NK-92 treated with Interleukin-12 subunit alpha and Interleukin-12 subunit beta, amount 100 ng/mL, for 24 hours (cell line): Measurements from ENCODE around the gene HEPHL1.

Experiments
- DNase-seq: peaks from one replicate; lab custom pipeline; 2025; lab: John Stamatoyannopoulos, UW

Gene HEPHL1

GRCh38 chr11:94025690-94026394, 4.7 kb downstream of the HEPHL1 start:
- no peak for DNase-seq

DNA sequence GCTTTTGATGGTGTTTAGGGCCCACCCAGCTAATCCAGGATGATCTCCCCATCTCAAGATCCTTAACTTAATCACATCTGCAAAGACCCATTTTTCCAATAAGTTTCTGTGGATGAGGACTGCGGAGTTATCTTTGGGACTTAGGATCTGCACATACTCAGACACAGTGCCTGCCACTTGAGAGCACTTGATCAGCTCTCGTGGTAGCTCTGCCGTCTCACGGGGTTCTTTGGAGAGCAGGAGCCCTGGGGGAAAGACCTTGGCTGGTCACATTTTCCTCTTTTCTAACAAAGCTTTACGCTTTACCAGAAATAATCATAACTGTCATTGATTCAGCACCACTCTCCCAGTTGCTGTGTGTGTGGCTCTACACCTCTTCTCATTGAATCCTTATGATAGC, 6.1 kb downstream of the HEPHL1 start:
- no peak for DNase-seq

GRCh38 chr11:94028436-94028835, 7.3 kb downstream of the HEPHL1 start:
- DNase-seq: no peak

DNA sequence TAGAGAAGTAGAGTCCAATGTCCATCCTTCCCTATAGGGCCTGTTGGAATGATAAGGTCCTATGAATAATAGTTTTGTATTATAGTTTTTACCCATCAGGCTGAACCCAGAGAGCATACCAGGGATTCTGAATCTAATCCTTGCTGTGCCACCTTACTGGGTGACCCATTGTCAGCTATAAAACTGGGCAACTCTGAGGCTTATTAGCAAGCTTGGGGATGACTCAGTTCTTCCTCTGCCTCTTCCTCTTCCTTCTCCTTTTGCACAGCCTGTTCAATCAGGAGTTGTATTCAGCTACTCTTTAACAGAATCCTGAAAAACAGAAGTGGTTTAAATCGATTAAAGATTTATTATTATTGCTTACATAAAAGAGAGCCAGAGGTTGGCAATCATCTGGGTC, 8.9 kb downstream of the HEPHL1 start:
- DNase-seq: no peak

DNA sequence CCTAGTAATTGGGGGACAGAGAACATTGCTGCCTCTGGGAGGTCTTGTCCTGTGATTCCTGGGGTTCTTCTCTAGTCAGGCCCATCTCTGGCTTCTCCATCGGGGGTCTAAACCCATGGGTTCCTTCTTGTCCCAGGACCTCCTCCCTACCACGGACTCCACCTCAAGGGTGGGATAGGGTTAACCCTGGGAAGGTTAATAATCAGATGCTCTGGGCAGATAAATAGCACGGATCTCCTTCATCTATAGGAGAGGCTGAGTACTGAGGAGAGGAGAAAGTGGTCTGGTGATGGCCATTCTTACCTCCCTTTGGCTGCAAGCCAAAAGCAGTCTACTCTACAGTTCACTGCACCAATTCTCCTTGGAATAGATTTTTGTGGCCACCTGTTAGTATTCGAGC, 10.5 kb downstream of the HEPHL1 start:
- no peak for DNase-seq

DNA sequence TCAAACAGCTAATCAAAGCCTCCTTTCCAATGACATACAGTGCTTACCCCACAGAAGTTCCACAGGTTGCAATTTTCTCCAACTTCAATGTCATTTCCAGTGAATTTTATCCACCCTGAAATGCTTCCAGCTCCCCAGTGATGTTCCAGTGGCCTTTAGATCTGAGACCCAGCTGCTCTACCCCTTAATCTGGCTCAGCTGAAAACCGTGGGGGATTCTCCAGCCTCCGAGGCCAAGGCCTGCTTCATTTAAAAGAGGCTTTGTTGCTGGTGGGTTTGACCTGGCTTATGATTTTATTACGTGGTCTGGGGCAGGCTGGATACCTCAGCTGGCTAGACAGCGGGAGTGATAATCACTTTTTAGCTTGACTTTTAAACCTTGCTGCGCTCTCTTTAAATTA, 10.9 kb downstream of the HEPHL1 start:
- DNase-seq: no peak

DNA sequence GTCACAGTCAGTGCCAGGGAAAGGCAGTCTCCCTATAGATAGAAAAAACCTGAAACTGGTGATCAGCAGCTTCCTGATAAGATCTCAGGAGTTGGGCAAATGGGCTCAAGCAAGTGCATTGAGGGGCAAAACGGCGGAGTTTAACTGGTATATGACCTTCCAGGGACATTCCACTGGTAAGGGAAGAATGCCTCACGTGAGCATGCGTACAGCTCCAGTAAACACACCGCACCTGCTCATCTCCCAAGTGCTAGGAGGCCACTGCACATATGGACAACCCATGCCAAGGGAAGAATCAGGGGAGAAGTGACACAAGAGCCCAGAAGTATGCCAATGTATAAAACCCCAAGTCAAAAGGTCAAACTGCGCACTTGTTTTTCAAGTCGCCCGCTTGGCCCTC, 11.6 kb downstream of the HEPHL1 start:
- DNase-seq: no peak

- no peak for DNase-seq
Measured at GRCh38 chr11:94034207-94034606, 13.1 kb downstream of the HEPHL1 start.

DNA sequence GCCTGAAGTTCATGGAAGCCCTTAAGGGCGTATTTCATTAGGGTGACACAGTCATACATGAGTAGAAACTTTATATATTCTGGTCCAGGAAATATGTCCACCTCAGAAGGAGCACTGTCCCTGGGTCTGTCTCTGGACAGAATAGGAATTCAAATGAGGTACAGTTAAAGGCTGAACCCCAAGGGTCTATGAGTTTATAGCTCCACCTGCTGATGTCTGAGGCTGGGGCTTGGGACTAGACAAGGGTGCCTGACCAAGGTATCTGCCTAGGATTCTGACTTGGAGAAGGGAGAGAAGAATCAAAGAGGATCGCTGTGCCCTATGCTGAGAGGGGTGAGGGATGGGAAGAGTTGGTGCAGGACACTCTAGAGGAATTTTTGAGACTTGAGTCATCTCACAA, 14.9 kb downstream of the HEPHL1 start:
- DNase-seq: no peak

GRCh38 chr11:94043241-94043640, 22.1 kb downstream of the HEPHL1 start:
- DNase-seq: no peak

- DNase-seq: no peak
Measured at GRCh38 chr11:94046796-94047195, 25.6 kb downstream of the HEPHL1 start.

- no peak for DNase-seq
Measured at GRCh38 chr11:94048032-94048709, 27.0 kb downstream of the HEPHL1 start.

DNA sequence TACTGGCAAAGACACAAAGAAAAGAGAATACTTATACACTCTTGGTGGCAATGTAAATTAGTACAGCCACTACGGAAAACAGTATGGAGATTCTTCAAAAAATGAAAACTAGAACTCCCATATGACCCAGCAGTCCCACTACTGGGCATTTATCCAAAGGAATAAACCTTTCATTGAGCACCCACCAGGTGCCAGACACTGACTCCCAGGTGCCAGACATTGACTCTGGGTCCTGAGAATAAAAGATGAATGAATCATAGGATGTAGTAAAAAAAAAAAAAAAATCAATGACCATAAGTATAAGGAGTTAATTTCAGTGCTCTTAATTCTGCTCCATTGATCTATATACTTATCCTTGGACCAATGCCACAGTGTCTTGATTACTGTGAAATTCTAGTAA, 28.2 kb downstream of the HEPHL1 start:
- DNase-seq: no peak

DNA sequence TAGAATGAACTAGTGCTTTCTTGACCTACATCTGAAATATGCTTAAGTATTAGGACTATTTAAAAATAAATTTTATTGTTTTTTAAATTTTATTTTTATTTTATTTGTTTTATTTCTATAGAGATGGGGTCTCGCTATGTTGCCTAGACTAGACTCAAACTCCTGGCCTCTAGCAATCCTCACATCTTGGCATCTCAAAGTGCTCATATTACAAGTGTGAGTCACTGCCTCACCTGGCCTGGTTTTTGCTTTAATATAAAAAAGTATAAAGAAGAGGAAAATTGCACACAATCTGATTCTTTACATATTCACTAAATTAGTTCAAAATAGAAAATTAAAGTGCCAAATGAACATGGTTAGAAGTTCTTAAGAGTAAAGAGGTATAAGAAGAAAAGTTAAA, 37.5 kb downstream of the HEPHL1 start:
- no peak for DNase-seq

DNA sequence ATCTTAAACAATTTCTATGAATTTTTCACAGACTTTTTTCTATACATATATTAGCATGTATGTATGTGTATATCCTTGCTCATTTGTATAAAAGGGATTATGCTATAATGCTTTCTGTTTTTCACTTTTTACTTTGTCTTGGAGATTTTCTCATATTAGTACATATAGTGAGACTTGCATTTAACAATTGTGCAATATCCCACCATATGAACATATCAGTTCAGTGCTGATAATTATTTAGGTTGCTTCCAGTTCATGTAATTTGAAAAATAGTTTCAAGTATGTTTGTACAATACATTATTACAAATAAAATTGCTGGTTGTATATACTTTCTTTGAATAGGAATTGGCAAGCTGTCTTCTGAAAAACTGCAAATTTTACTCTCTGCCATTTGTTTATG, 37.9 kb downstream of the HEPHL1 start:
- DNase-seq: no peak

GRCh38 chr11:94060401-94060800, 39.2 kb downstream of the HEPHL1 start:
- no peak for DNase-seq

DNA sequence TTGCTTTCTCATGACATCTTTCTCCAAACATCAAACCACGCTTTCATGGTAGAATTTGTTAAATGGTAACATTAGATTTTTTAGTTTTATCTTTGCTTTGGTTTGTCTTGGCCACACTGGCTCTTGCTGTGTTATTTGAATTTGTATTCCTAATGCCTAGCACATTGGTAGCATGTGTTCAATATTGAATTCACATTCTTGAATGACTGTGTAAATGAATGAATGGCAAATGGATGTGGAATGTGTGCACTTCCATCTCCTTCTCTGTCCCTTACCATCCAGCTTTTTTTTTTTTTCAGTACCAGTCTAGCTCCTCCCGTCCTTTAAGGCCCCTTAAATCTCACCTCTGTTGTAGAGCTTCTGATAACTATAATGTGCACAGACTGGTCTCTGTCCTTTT, 41.2 kb downstream of the HEPHL1 start:
- no peak for DNase-seq

DNA sequence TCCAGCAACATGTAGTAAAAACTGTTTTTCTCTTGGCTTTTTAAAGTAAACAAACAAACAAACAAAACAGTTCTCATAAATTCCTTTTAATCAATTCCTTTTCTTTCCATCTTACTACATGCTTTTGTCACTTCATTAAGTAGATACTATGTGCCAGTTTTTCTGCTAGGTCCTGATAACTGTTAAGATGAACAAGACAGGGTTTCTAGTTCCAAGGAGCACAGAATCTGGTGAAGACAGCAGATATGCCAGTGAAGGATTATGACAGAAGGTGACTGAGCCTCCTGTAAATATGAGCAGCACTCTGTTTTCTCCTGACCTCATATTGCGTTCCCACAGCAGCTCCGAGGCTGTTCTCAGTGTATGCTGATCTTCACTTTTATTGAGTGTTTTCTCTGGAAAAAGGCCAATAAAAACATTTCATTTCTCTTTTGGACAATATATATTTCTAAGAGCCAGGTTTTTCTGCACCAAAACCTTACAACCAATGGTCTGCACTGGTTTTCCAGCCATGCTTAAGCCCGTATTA, 45.8 kb downstream of the HEPHL1 start:
- no peak for DNase-seq

- DNase-seq: no peak
Measured at GRCh38 chr11:94068764-94069163, 47.6 kb downstream of the HEPHL1 start.

DNA sequence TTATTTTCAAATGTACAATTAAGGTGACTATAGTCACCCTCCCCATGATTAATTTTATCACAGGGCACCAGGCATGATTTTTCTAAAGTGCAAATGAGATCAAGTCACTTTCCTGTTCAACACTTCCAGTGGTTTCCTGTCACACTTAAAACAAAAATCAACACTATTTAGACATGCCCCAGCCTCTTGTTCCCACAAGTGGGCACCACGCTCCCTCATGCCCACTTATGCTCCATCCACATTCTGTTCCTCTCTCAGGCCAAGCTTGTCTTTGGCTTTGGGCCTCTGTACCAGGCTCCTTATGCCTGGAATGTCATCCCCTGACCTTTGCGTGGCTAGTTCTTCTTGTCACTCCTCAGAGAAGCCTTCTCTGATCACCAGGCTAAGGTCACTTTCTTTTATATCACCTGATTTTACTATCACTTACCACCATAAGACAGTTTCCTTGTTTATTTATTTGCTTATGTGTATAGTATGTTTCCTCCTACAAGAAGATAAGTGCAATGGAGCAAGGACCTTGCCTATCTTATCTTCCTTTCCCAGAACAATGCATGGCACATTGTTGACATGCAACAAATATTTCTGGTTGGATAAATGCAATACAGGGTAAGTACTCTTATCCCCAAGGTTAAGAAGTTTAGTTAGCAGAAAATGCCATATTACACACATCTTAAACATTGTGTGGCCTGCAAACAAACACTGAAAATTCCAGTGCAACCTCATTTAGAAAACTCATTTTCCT, 56.6 kb downstream of the HEPHL1 start:
- DNase-seq: no peak

GRCh38 chr11:94084164-94084563, 63.0 kb downstream of the HEPHL1 start:
- DNase-seq: no peak

- DNase-seq: no peak
Measured at GRCh38 chr11:94088906-94089305, 67.8 kb downstream of the HEPHL1 start.

DNA sequence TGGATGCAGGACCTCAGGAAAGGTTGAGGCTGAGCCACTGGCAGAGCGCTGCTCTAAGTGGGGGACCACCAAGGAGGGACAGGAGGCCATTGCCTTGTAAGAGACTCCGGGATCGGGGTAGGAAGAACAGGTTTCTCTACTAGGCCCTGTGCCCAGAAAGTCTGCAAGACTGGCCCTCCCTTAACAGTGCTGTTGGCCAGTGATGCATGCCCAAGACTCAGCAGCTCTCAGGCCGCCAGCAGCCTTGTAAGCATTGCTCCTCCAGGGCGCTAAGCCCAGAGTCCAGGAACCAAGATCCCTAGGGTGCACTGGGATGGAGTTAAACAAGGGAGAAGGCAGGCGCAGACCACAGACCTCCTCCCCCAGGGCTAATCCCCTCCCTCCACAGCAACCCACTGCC, 68.2 kb downstream of the HEPHL1 start:
- no peak for DNase-seq
